Vagina (tissue), 2 donors: ENCODE results near the gene C1QL2. TPM values are rescaled to one million over a fixed set of nuclear protein-coding genes. Genes with fewer than 3 reads are reported as not detected.

Experiments used
- DNase-seq, 2 donors: peaks; one replicate each; pipeline ENCODE4 v3.0.0-alpha.2; 2017; ENCODE audit errors: extremely low spot score in 2 of 2
- H3K27ac ChIP-seq: fragments of 200-600 bp; sonication (generic); one replicate; pipeline ENCODE4 v1.5.1; 2019
- H3K27me3 ChIP-seq: fragments of 200-600 bp; sonication (generic); one replicate; pipeline ENCODE4 v1.5.1; 2019
- H3K36me3 ChIP-seq, 2 donors: fragments of 200-600 bp; sonication (generic); one replicate each; pipeline ENCODE4 v1.5.1; 2017 to 2019
- H3K4me1 ChIP-seq: fragments of 200-600 bp; sonication (generic); one replicate; pipeline ENCODE4 v1.5.1; 2019
- H3K4me3 ChIP-seq, 2 donors: fragments of 200-600 bp; sonication (generic); 1 replicate in 1 of 2; 2 replicates in 1 of 2; pipeline ENCODE4 v1.5.1; 2016 to 2019
- H3K9me3 ChIP-seq: fragments of 200-600 bp; sonication (generic); one replicate; pipeline ENCODE4 v1.5.1; 2019
- POLR2A ChIP-seq, 2 donors: fragments of 450-650 bp; IDR thresholded peaks; one replicate each; pipeline ENCODE4 v1.6.1; 2017; ENCODE audit warnings: antibody characterized with exemption in 2 of 2, mild to moderate bottlenecking in 2 of 2, moderate library complexity in 2 of 2
- POLR2AphosphoS5 ChIP-seq, 2 donors: sonication (generic); formaldehyde crosslinking; IDR thresholded peaks; one replicate each; pipeline ENCODE4 v1.9.0; 2017; ENCODE audit warnings: antibody characterized with exemption in 2 of 2, mild to moderate bottlenecking in 2 of 2, low read depth in 1 of 2; ENCODE audit not compliant: insufficient read depth in 1 of 2
- intact Hi-C: fragments of 100-400 bp; cut with DNase I; formaldehyde crosslinking; loops from one replicate; pipeline ENCODE4 v1.15.1; 2023
- total RNA-seq: library from RNA; depleted of rRNA; stranded (reverse); fragments of >200 nt; gene quantifications from one replicate; pipeline ENCODE4 v1.2.3, GENCODE V29; 2016
- TF ChIP-seq, protein P1 (sequence below), 3 experiments: fragments of 450-650 bp in 2 of 3; fragments of 200-600 bp in 1 of 3; sonication (generic) in 1 of 3; IDR thresholded peaks; one replicate each; pipeline ENCODE4 v1.5.1; 2017 to 2019; ENCODE audit warnings: antibody characterized with exemption in 3 of 3, mild to moderate bottlenecking in 2 of 3, moderate library complexity in 2 of 3

Gene C1QL2
- total RNA-seq, 1 donor from 2014 or later = not detected

GRCh38 chr2:119160361-119160990, 1.9 kb upstream of the C1QL2 start:
- H3K9me3 ChIP-seq = no peaks in the 10 kb centered on the region
- no peak overlapping the region for H3K27ac ChIP-seq
- intact Hi-C loops = no loop called here
- no peak for DNase-seq
- TF ChIP-seq, protein P1, sequence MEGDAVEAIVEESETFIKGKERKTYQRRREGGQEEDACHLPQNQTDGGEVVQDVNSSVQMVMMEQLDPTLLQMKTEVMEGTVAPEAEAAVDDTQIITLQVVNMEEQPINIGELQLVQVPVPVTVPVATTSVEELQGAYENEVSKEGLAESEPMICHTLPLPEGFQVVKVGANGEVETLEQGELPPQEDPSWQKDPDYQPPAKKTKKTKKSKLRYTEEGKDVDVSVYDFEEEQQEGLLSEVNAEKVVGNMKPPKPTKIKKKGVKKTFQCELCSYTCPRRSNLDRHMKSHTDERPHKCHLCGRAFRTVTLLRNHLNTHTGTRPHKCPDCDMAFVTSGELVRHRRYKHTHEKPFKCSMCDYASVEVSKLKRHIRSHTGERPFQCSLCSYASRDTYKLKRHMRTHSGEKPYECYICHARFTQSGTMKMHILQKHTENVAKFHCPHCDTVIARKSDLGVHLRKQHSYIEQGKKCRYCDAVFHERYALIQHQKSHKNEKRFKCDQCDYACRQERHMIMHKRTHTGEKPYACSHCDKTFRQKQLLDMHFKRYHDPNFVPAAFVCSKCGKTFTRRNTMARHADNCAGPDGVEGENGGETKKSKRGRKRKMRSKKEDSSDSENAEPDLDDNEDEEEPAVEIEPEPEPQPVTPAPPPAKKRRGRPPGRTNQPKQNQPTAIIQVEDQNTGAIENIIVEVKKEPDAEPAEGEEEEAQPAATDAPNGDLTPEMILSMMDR (IDR thresholded peaks at IDR 0.05) = no peak
- TF ChIP-seq POLR2A (IDR thresholded peaks at IDR 0.05) (no peak), POLR2AphosphoS5 (IDR thresholded peaks at IDR 0.05; ENCODE audit: insufficient read depth in 1 of 2, low read depth in 1 of 2) (no peak)
- H3K4me3 ChIP-seq = no peak overlapping the region
- no peaks in the 10 kb centered on the region for H3K36me3 ChIP-seq
- peaks cover 13% of the 10 kb centered on the region for H3K27me3 ChIP-seq
- peaks cover 13% of the 10 kb centered on the region for H3K4me1 ChIP-seq

- TF ChIP-seq POLR2A (IDR thresholded peaks at IDR 0.05) (no peak), POLR2AphosphoS5 (IDR thresholded peaks at IDR 0.05; ENCODE audit: insufficient read depth in 1 of 2, low read depth in 1 of 2) (no peak)
- TF ChIP-seq, protein P1 (IDR thresholded peaks at IDR 0.05) = no peak
- no peak for DNase-seq
- intact Hi-C loops = no loop called here
- H3K9me3 ChIP-seq = no peaks in the 10 kb centered on the region
- no peak overlapping the region for H3K27ac ChIP-seq
- peaks cover 13% of the 10 kb centered on the region for H3K4me1 ChIP-seq
- H3K27me3 ChIP-seq = peaks cover 13% of the 10 kb centered on the region
- no peak overlapping the region for H3K4me3 ChIP-seq
- H3K36me3 ChIP-seq = no peaks in the 10 kb centered on the region
These were observed 570 bp downstream of the C1QL2 start for GRCh38 chr2:119157850-119158511.

DNA sequence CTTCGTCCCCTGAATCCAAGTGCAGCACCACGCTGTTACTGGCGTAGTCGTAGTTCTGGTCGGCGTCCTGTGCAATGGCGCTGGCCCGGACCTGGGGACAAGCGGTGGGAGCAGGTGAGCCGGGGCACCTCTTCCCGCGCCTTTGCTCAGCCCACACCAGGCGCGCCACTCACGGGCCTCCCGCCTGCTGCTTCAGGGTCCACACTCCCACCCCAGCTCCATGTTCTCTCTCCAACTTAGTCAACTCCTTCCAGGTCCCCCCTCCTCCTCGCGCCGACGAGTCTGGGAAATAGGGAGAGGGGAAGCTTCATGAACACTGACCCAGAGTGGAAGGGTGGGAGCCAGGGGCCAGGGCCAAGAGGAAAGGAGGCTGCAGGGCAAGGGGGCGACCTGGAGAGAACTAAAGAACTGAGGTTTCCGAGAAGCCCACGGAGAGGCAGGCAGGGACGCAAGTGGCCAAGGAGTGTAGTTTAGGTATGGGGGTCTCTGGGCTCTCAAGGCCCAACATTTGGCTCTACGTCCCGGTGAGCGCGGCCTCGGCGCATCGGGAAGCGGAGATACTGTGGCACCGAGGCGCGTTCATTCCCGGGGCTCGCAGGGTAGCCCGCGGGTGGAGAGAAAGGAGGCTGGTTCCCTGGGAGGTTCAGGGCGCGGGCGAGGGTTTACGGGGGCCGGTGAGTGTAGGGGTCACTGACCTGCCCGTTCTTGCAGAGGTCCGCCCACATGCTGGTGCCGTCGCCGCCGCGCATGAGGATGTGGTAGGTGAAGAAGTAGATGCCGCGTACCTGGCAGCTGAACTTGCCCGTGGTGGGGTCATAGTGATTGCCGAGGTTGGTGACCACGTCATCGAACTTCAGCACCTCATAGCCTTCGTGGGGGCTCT, 1.4 kb downstream of the C1QL2 start:
- Histone ChIP-seq H3K27ac (no peak overlapping the region), H3K9me3 (no peaks in the 10 kb centered on the region), H3K36me3 (no peaks in the 10 kb centered on the region), H3K4me1 (peaks cover 13% of the 10 kb centered on the region), H3K4me3 (no peak overlapping the region), H3K27me3 (peaks cover 13% of the 10 kb centered on the region)
- intact Hi-C loops = no loop called here
- TF ChIP-seq POLR2A (IDR thresholded peaks at IDR 0.05) (no peak), POLR2AphosphoS5 (IDR thresholded peaks at IDR 0.05; ENCODE audit: insufficient read depth in 1 of 2, low read depth in 1 of 2) (no peak)
- TF ChIP-seq, protein P1 (IDR thresholded peaks at IDR 0.05) = no peak
- no peak for DNase-seq

- Histone ChIP-seq H3K27ac (no peak overlapping the region), H3K36me3 (no peaks in the 10 kb centered on the region), H3K27me3 (peaks cover 13% of the 10 kb centered on the region), H3K4me3 (no peak overlapping the region), H3K4me1 (peaks cover 13% of the 10 kb centered on the region), H3K9me3 (no peaks in the 10 kb centered on the region)
- no peak for TF ChIP-seq POLR2AphosphoS5 (IDR thresholded peaks at IDR 0.05; ENCODE audit: insufficient read depth in 1 of 2, low read depth in 1 of 2)
- TF ChIP-seq, protein P1 (IDR thresholded peaks at IDR 0.05) = no peak
- TF ChIP-seq POLR2A (IDR thresholded peaks at IDR 0.05) = no peak
- no peak for DNase-seq
- intact Hi-C loops = no loop called here
These were observed 2.3 kb downstream of the C1QL2 start for GRCh38 chr2:119156105-119156890.
